PC-9 (cell line): ENCODE data around the gene C2CD5. TPM values are rescaled to one million over a fixed set of nuclear protein-coding genes. Genes with fewer than 3 reads are reported as not detected.

Experiments
- BruUV-seq: library from RNA; stranded (reverse); fragments of 400-500 nt; replicated peaks from 2 replicates; lab custom pipeline; 2021; lab: Mats Ljungman, UMichigan
- CTCF ChIA-PET: fragments of 300-600 bp; sonication (Branson Sonifier 250); formaldehyde crosslinking; loops from one replicate; lab custom pipeline; 2022; ENCODE audit warnings: antibody characterized with exemption; lab: Charles Lee
- POLR2A ChIA-PET: fragments of 300-600 bp; sonication (Branson Sonifier 250); formaldehyde crosslinking; loops from one replicate; lab custom pipeline; 2022; ENCODE audit warnings: antibody characterized with exemption; ENCODE audit not compliant: unreplicated experiment; lab: Charles Lee
- DNase-seq, 2 experiments: peaks; one replicate each; pipeline versions ENCODE4 v3.0.0 to v3.0.0-alpha.2; 2015 to 2022; ENCODE audit warnings: mixed read lengths in 1 of 2
- H2AFZ ChIP-seq: fragments of 200-600 bp; sonication (generic); 2 replicates; pipeline ENCODE4 v1.8.1; 2017; ENCODE audit warnings: antibody characterized with exemption
- H3F3A ChIP-seq: fragments of 200-600 bp; sonication (generic); 2 replicates; pipeline ENCODE4 v1.8.1; 2017; ENCODE audit warnings: antibody characterized with exemption, mild to moderate bottlenecking, low read depth; ENCODE audit not compliant: insufficient read depth
- H3K27ac ChIP-seq: fragments of 200-600 bp; sonication (generic); 2 replicates; pipeline ENCODE4 v1.6.1; 2016; ENCODE audit warnings: mixed run types
- H3K27me3 ChIP-seq: fragments of 200-600 bp; sonication (generic); 2 replicates; pipeline ENCODE4 v1.6.1; 2016; ENCODE audit warnings: low read depth, mixed run types; ENCODE audit not compliant: insufficient read depth
- H3K36me3 ChIP-seq: fragments of 200-600 bp; sonication (generic); 2 replicates; pipeline ENCODE4 v1.6.1; 2016; ENCODE audit warnings: low read depth, mixed run types
- H3K4me1 ChIP-seq: fragments of 200-600 bp; sonication (generic); replicated peaks from 2 replicates; pipeline ENCODE4 v1.6.1; 2016; ENCODE audit warnings: mixed run types; ENCODE audit not compliant: insufficient read depth
- H3K4me2 ChIP-seq: fragments of 200-600 bp; sonication (generic); 2 replicates; pipeline ENCODE4 v1.6.1; 2017; ENCODE audit warnings: mixed run types
- H3K4me3 ChIP-seq: fragments of 200-600 bp; sonication (generic); 2 replicates; pipeline ENCODE4 v1.6.1; 2016; ENCODE audit warnings: mixed run types
- H3K79me2 ChIP-seq: fragments of 200-600 bp; sonication (generic); 2 replicates; pipeline ENCODE4 v1.6.1; 2017; ENCODE audit warnings: low read depth, mixed run types
- H3K9me2 ChIP-seq: fragments of 200-600 bp; sonication (generic); 2 replicates; pipeline ENCODE4 v1.8.1; 2017; ENCODE audit warnings: mild to moderate bottlenecking; ENCODE audit not compliant: insufficient read depth
- H3K9me3 ChIP-seq: fragments of 200-600 bp; sonication (generic); 2 replicates; pipeline ENCODE4 v1.8.1; 2016; ENCODE audit warnings: low read depth; ENCODE audit not compliant: insufficient read depth
- H4K20me1 ChIP-seq: fragments of 200-600 bp; sonication (generic); 2 replicates; pipeline ENCODE4 v1.8.1; 2017; ENCODE audit not compliant: insufficient read depth
- CTCF ChIP-seq: fragments of 200-600 bp; sonication (generic); conservative IDR thresholded peaks from 2 replicates; pipeline ENCODE4 v1.6.1; 2017; ENCODE audit warnings: mixed run types, antibody characterized with exemption, mild to moderate bottlenecking, moderate library complexity
- EZH2 ChIP-seq: fragments of 200-600 bp; sonication (generic); IDR thresholded peaks from 2 replicates; pipeline ENCODE4 v1.8.0; 2017; ENCODE audit warnings: antibody characterized with exemption, low read depth
- intact Hi-C: fragments of 100-400 bp; cut with micrococcal nuclease; formaldehyde crosslinking; loops from one replicate; pipeline ENCODE4 v1.10.0; 2022; ENCODE audit not compliant: unreplicated experiment
- total RNA-seq: library from RNA; stranded (reverse); gene quantifications from 2 replicates; pipeline ENCODE4 v1.2.3, GENCODE V29; 2021

The C2CD5 gene
- total RNA-seq, 1 experiment from 2014 or later: 28.6 TPM

DNA sequence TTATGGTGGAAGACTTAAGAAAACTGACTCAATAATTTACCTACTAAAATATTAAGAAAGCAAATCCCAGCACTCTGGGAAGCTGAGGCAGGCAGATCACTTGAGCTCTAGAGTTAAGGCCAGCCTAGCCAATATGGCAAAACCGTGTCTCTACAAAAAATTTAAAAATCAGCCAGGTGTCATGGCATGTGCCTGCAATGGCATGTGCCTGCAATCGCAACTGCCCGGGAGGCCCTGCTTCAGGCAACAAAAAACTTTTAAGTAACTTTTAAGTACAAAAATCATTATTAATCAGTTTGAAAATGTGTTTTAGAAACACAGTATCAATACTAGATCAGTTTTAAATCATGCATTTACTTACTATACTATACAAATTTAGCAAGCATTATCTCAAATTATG, 17.5 kb downstream of the C2CD5 start:
- Histone ChIP-seq H2AFZ (no peak overlapping the region), H4K20me1 (no peaks in the 10 kb centered on the region), H3K9me2 (no peaks in the 10 kb centered on the region), H3K27ac (no peak overlapping the region), H3K36me3 (peaks cover 5% of the 10 kb centered on the region; the same call in 1 of the 2 replicates), H3F3A (no peaks in the 10 kb centered on the region), H3K4me1 (no peaks in the 10 kb centered on the region), H3K9me3 (no peaks in the 10 kb centered on the region), H3K4me2 (no peak overlapping the region), H3K27me3 (no peaks in the 10 kb centered on the region), H3K4me3 (no peak overlapping the region), H3K79me2 (no peaks in the 10 kb centered on the region)
- ChIA-PET CTCF (no interaction called here), POLR2A (no interaction called here)
- TF ChIP-seq CTCF: no peak
- no peak for TF ChIP-seq EZH2
- intact Hi-C loops: no loop called here
- BruUV-seq: no TSS peak
- no peak for DNase-seq

- Histone ChIP-seq H3K4me3 (no peak overlapping the region), H3K4me1 (no peaks in the 10 kb centered on the region), H3K27me3 (no peaks in the 10 kb centered on the region), H3K9me3 (no peaks in the 10 kb centered on the region), H3F3A (no peaks in the 10 kb centered on the region), H3K4me2 (no peak overlapping the region), H3K27ac (no peak overlapping the region), H2AFZ (no peak overlapping the region), H3K9me2 (no peaks in the 10 kb centered on the region), H4K20me1 (no peaks in the 10 kb centered on the region), H3K36me3 (no peaks in the 10 kb centered on the region), H3K79me2 (no peaks in the 10 kb centered on the region)
- no peak for DNase-seq
- CTCF ChIA-PET: no interaction called here
- POLR2A ChIA-PET: interaction anchor here (0.5 to 0.8 kb wide), 2 partner anchors 27 to 111 kb away, joined by 4 read pairs; no protein-coding TSS in a partner anchor
- TF ChIP-seq CTCF (no peak), EZH2 (no peak)
- intact Hi-C loops: no loop called here
- BruUV-seq: no TSS peak
These were observed 18.9 kb downstream of the C2CD5 start for GRCh38 chr12:22525426-22525825.

GRCh38 chr12:22518998-22519397, 25.3 kb downstream of the C2CD5 start:
- H3K4me1 ChIP-seq: no peaks in the 10 kb centered on the region
- H3K79me2 ChIP-seq: no peaks in the 10 kb centered on the region
- BruUV-seq: no TSS peak
- no peak for DNase-seq
- no peaks in the 10 kb centered on the region for H3K9me2 ChIP-seq
- H4K20me1 ChIP-seq: no peaks in the 10 kb centered on the region
- no peak overlapping the region for H3K4me2 ChIP-seq
- no peaks in the 10 kb centered on the region for H3K9me3 ChIP-seq
- no peak overlapping the region for H2AFZ ChIP-seq
- ChIA-PET CTCF (interaction anchor here (0.6 kb wide), 1 partner anchor 1425 kb away, joined by 3 read pairs; no protein-coding TSS in a partner anchor), POLR2A (no interaction called here)
- H3F3A ChIP-seq: no peaks in the 10 kb centered on the region
- TF ChIP-seq EZH2 (no peak), CTCF (no peak)
- no peak overlapping the region for H3K4me3 ChIP-seq
- no peaks in the 10 kb centered on the region for H3K36me3 ChIP-seq
- H3K27me3 ChIP-seq: no peaks in the 10 kb centered on the region
- intact Hi-C loops: loop anchor here (10.0 kb wide), 1 partner anchor 156 kb away; no protein-coding TSS in a partner anchor
- H3K27ac ChIP-seq: no peak overlapping the region
